ENCODE results near the gene PAPPA2. TPM values are rescaled to one million over a fixed set of nuclear protein-coding genes. Genes with fewer than 3 reads are reported as not detected.

Gene PAPPA2
- total and polyA plus RNA-seq, 2 of the 4 experiments (the other 2 are of a cell fraction): 0.10 to 0.18 TPM

DNA sequence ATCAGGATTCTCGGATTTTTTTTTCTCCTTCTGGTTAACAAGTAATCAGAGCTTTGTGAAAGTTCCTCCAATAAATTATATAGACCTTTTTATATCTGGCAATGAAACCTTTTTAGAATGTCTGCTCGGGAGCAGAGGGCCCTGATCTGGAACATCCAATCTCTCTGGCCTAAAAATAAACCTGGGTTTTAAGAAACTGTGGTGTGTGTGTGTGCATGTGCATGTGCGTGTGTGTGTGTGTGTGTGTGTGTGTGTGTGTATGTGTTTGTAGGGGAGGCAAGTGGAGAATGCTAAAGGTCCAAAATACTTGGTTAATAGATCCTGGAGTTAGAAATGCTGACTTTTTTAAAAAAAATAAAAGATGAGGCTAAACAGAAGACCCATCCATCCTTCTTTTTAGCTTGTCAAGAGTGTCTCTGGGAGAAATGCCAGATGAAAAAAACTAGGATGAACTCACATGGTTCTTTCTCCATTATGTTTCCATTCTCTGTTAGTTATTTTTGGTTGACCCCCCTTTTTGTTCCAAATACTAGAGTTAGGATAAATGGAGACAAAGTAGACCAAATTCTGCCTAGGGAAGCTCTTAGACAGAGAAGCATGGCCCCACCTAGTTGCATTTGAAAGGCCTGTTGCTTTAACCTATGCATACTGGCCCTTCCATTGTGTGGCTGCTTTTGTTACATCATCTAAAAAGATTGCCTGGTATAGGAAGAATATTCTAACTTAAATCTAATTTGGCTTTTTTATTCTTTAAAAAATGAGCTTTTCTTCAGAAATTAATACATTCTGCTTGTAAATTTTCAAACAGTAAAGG is 175.9 kb downstream of the PAPPA2 start:
- Histone ChIP-seq H2AK9ac (replicated peaks; ENCODE audit: low read depth, low read length, poor library complexity) (no peak overlapping the region), H4K20me1 (ENCODE audit: insufficient read depth, low read length) (no peaks in the 10 kb centered on the region), H3K14ac (replicated peaks; ENCODE audit: low read depth, low read length) (no peak overlapping the region), H3K9me3 (ENCODE audit: control insufficient read depth, insufficient read depth, low read length) (0 out of 2 replicates have a peak, but pooled peaks cover 2% of the 10 kb centered on the region), H2BK120ac (ENCODE audit: low read depth, low read length) (no peak overlapping the region), H3K36me3 (ENCODE audit: control insufficient read depth, insufficient read depth, low read length) (no peaks in the 10 kb centered on the region), H3K18ac (ENCODE audit: low read depth, low read length) (no peak overlapping the region), H3K9ac (ENCODE audit: low read depth, low read length) (no peak overlapping the region), H4K8ac (ENCODE audit: low read depth in 2 of 2, low read length in 2 of 2) (no peak overlapping the region), H3K4ac (ENCODE audit: low read depth, low read length) (no peak overlapping the region), H3K56ac (ENCODE audit: extremely low read depth, insufficient read depth, low read length) (no peak overlapping the region), H2AK5ac (ENCODE audit: low read depth, low read length) (no peak overlapping the region), H3K27ac (ENCODE audit: insufficient read depth, low read length) (no peak overlapping the region), H3K4me2 (ENCODE audit: low read depth, low read length) (no peak overlapping the region), H2BK5ac (ENCODE audit: low read depth, low read length, poor library complexity, severe bottlenecking) (no peak overlapping the region), H4K5ac (ENCODE audit: low read depth, low read length) (no peak overlapping the region), H4K91ac (ENCODE audit: insufficient read depth, low read depth, low read length) (no peak overlapping the region), H3K4me3 (ENCODE audit: insufficient read depth, low read depth, low read length) (no peak overlapping the region), H2BK20ac (ENCODE audit: low read depth, low read length) (no peak overlapping the region), H2AFZ (replicated peaks; ENCODE audit: low read length, poor library complexity) (no peak overlapping the region), H3K27me3 (ENCODE audit: control insufficient read depth, insufficient read depth, low read length) (no peaks in the 10 kb centered on the region), H3K4me1 (ENCODE audit: control insufficient read depth, insufficient read depth, low read length) (no peaks in the 10 kb centered on the region), H3K9me1 (ENCODE audit: insufficient read depth, low read length) (no peaks in the 10 kb centered on the region), H2BK15ac (ENCODE audit: low read depth, low read length) (no peak overlapping the region), H3K23ac (ENCODE audit: low read depth, low read length) (no peak overlapping the region), H3K79me1 (ENCODE audit: low read depth in 1 of 2, low read length in 2 of 2) (no peaks in the 10 kb centered on the region)
- ChIA-PET POLR2A (ENCODE audit: unreplicated experiment) (no interaction called here), CTCF (no interaction called here)
- BruUV-seq (replicated peaks): no TSS peak
- no CpG with 5 or more reads among the region's 3 CpGs for WGBS, 2 experiments (ENCODE audit: extremely low coverage in 2 of 2, insufficient read length in 1 of 2)
- no peak for ATAC-seq (ENCODE audit: low read depth)
- dilution Hi-C loops (cut with HindIII; ENCODE audit: low sequenced_read_pairs, unreplicated experiment): no loop called here
- TF ChIP-seq, protein P1, sequence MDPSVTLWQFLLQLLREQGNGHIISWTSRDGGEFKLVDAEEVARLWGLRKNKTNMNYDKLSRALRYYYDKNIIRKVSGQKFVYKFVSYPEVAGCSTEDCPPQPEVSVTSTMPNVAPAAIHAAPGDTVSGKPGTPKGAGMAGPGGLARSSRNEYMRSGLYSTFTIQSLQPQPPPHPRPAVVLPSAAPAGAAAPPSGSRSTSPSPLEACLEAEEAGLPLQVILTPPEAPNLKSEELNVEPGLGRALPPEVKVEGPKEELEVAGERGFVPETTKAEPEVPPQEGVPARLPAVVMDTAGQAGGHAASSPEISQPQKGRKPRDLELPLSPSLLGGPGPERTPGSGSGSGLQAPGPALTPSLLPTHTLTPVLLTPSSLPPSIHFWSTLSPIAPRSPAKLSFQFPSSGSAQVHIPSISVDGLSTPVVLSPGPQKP (IDR thresholded peaks at IDR 0.05; ENCODE audit: borderline replicate concordance, low read depth, low read length): no peak
- TF ChIP-seq CHD1 (IDR thresholded peaks at IDR 0.05; ENCODE audit: low read depth, low read length): no peak
- no peak for TF ChIP-seq POLR2A (IDR thresholded peaks at IDR 0.05; ENCODE audit: low read depth, low read length)
- no peak for TF ChIP-seq BHLHE40 (IDR thresholded peaks at IDR 0.05; ENCODE audit: low read depth, low read length)
- intact Hi-C loops (cut with micrococcal nuclease): no loop called here
- in situ Hi-C loops (cut with MboI; ENCODE audit: low sequenced_read_pairs): no loop called here
- DNase-seq: no peak
